Hematopoietic multipotent progenitor cell (in vitro differentiated cells): Measurements from ENCODE around the gene YLPM1. TPM values are rescaled to one million over a fixed set of nuclear protein-coding genes. Genes with fewer than 3 reads are reported as not detected.
"Not testable (repeated sequence)": the region's sequence is repeated elsewhere in the genome, so short reads cannot be mapped to it uniquely, and the experiment has no call there.

Experiments used
- DNase-seq, 3 donors: peaks; one replicate each; pipeline ENCODE4 v3.0.0-alpha.2; 2011 to 2015; ENCODE audit warnings: low read depth in 2 of 3, low spot score in 2 of 3
- total RNA-seq: library from RNA; depleted of rRNA; stranded (reverse); fragments of >200 nt; gene quantifications from one replicate; pipeline ENCODE4 v1.2.3, GENCODE V29; 2012

The YLPM1 gene, protein sequence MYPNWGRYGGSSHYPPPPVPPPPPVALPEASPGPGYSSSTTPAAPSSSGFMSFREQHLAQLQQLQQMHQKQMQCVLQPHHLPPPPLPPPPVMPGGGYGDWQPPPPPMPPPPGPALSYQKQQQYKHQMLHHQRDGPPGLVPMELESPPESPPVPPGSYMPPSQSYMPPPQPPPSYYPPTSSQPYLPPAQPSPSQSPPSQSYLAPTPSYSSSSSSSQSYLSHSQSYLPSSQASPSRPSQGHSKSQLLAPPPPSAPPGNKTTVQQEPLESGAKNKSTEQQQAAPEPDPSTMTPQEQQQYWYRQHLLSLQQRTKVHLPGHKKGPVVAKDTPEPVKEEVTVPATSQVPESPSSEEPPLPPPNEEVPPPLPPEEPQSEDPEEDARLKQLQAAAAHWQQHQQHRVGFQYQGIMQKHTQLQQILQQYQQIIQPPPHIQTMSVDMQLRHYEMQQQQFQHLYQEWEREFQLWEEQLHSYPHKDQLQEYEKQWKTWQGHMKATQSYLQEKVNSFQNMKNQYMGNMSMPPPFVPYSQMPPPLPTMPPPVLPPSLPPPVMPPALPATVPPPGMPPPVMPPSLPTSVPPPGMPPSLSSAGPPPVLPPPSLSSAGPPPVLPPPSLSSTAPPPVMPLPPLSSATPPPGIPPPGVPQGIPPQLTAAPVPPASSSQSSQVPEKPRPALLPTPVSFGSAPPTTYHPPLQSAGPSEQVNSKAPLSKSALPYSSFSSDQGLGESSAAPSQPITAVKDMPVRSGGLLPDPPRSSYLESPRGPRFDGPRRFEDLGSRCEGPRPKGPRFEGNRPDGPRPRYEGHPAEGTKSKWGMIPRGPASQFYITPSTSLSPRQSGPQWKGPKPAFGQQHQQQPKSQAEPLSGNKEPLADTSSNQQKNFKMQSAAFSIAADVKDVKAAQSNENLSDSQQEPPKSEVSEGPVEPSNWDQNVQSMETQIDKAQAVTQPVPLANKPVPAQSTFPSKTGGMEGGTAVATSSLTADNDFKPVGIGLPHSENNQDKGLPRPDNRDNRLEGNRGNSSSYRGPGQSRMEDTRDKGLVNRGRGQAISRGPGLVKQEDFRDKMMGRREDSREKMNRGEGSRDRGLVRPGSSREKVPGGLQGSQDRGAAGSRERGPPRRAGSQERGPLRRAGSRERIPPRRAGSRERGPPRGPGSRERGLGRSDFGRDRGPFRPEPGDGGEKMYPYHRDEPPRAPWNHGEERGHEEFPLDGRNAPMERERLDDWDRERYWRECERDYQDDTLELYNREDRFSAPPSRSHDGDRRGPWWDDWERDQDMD (N-terminal part only)
- total RNA-seq: 21.3 TPM

DNA sequence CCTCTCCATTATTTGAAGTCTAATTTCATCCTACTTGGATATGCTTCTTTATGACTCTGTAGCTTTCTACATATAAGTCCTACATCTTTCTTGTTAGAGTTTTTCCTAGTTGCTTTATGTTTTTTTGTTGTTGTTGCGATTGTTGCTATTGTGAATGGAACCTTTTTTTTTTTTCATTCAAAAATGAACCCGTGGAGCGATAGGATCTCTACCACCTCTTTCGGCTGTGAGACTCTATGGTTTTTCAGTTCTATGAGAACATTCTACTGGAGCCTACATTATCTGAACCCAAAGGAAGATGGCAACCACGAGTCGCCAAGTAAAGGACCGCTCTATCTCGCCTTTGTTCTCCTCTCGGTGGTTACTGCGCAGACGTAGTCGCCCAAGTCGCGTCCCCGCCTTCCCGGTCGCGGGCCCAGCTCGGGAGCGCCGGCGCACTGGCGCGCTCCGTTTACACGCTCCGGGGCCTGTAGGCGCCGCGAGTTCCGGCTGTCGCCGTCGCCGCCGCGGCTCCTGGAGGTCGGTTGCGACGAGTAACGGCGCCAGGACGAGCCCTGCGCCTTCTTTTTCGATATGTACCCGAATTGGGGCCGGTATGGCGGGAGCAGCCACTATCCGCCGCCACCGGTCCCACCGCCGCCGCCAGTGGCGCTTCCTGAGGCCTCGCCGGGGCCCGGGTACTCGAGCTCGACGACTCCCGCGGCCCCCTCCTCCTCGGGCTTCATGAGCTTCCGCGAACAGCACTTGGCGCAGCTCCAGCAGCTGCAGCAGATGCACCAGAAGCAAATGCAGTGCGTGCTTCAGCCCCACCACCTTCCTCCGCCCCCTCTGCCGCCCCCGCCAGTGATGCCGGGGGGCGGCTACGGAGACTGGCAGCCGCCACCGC lies at the start of gene YLPM1:
Gene YLPM1 (plus strand): TSS at position 400 of the 886 bp plus-strand sequence. CDS start 174 bp downstream, at position 574.
- DNase-seq: peak; percentile 88 to 97 (median 97)

DNA sequence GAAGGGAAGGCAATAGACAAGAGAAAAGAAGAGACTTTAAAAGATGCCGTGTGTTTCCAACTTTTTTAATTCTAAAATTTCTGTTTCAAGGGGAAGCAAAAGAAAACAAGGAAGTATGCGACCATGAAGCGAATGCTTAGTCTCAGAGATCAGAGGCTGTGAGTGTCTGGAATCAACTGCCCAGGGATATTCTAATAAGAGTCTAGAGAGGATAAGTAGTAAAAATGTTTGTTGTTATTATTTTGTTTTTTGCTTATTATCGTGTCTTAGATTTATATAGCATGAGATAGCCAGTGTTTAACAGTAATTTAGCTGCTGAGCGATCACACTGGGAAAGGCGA lies 49.8 kb upstream of the YLPM1 start:
- no peak for DNase-seq

DNA sequence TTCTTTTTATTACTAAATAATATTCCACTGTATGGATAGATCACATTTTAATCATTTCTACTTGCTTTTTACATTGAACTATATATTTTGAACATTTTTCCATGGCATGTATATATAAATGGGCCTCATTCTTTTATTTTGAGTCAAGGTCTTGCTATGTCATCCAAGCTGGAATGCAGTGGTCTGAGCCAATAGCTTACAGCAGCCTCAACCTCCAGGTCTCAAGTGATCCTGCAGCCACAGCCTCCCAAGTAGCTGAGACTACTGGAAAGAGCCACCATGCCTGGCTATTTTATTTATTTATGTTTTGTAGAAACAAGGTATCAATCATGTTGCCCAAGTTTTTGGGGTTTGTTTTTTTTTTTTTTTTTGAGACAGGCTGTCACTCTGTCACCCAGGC lies 42.6 kb upstream of the YLPM1 start:
- DNase-seq: no peak

DNA sequence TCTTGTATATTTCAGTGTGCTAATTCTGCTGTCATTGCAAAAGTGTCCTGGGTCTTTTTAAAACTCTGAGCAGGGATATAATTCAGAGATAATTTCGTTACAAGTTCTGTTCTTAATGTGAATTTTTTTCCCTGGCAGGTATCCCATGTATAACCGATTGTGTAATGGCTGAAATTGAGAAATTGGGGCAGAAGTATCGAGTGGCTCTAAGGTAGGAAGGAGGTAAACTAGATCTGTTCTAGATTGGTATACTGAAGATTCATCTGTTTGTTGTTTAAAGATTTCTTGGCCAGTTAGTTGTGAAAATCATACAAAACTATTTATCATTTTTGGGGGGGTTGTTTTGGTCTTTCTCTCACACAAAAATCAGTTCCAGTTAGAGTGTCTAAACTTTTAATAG lies 40.0 kb upstream of the YLPM1 start:
- DNase-seq: no peak

DNA sequence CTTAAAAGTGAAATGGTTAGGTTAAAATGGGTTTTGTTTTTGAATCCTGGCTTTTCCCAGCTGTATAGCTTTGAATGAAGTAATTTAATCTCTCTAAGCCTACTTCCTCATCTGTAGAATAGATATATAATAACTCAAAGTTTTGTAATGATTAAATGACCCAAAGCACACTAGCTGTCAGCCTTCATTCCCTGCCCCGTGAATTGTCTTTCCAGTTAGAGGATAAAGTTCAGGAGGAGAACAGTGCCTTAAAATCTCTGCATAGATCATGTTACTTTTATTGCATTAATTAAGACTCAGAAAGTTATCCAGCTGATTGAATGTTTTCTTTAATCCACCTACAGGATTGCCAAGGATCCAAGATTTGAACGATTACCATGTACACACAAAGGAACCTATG lies 30.7 kb upstream of the YLPM1 start:
- no peak for DNase-seq

DNA sequence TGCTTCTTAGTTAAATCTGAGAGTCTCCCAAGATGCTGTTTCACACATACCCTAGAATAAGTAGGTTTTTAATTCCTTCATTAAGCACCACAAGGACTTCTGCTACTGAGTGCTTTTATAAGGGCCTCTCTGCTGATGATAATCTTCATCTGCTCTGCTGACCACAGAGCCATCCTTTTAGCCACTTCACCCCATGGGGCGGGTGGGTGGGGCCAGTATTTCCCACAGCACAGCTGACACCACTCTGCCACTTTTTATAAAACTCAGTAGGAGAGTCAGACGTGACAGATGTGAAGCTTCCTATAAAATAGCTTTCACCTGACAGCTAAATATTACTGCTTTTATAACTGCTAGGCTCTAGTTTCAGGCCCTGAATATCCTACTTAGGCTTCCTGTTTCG lies 29.9 kb upstream of the YLPM1 start:
- no peak for DNase-seq

DNA sequence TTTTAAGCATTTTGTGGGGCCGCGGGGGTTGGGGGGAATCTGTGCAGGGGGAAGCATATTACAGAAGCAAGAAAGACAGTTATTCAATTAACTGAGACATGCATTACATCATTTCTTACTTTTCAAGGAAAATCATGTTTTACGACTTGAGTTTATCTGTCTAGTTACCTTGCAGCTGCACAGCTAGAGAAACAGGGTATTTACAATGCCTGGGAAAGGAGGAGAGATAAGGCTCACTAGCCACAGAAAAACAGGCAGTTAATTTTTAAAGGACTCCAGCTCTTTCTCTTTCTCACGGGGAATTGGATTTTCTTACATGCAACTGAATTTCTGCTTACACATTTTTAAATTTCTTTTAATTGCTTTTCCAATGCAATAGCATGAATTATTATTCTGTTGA lies 28.0 kb upstream of the YLPM1 start:
- DNase-seq: no peak

DNA sequence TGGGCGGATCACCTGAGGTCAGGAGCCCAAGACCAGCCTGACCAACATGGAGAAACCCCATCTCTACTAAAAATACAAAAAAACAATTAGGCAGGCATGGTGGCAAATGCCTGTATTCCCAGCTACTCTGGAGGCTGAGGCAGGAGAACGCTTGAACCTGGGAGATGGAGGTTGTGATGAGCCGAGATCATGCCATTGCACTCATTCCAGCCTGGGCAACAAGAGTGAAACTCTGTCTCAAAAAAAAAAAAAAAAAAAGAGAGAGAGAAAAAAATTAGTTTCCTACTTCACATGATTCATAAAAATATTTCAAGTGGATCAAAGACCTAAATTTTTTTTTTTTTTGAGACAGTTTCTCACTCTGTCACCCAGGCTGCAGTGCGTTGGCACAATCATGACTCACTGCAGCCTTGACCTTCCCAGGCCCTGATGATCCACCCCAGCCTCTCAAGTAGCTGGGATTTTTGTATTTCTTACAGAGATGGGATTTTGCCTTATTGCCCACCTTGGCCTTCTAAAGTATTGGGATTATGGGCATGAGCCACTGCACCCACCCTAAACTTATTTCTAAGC lies 25.3 kb upstream of the YLPM1 start:
- DNase-seq: no peak

DNA sequence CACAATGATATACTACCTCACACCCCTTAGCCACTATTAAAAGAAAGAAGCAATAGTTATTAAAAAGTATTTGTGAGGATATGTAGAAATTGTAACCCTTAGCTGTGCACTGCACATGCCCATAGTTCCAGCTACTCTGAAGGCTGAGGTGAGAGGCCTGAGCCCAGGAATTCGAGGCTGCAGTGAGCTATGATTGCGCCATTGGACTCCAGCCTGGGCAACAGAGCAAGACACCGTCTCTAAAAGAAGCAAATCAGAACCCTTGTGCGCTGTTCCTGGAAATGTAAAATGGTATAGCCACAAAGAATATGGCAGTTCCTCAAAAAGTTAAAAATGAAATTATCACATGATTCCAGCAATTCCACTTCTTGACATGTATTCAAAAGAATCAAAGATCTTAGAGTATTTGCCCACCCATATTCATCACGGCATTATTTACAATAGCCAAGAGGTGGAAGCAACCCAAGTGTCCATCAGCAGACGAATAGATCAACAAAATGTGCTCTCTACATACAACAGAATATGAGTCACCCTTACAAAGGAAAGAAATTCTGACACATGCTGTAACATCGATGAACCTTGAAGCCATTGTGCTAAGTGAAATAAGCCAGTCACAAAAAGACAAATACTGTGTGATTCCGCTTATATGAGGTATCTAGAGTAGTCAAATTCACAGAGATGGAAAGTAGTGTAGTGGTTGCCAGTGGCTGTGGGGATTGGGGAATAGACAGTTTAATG lies 23.7 kb upstream of the YLPM1 start:
- DNase-seq: no peak

DNA sequence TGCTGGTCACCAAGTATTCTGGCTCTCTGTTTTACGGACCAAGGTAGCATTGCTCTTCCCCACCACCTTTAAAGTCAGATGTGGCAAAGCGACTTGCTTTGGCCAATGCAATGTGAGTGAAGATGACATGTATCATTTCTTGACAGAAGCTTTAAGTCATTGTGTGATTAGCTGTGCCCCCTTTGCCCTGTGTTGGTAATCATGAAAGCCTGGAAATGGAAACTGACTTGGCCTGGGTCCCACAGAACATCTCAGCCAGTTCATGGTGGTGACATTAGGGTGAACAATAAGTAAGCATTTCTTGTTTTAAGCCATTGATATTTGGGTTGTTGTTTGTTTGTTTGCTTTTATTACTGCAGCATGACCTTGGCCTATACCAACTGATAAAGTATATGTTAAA lies 15.9 kb upstream of the YLPM1 start:
- DNase-seq: no peak

DNA sequence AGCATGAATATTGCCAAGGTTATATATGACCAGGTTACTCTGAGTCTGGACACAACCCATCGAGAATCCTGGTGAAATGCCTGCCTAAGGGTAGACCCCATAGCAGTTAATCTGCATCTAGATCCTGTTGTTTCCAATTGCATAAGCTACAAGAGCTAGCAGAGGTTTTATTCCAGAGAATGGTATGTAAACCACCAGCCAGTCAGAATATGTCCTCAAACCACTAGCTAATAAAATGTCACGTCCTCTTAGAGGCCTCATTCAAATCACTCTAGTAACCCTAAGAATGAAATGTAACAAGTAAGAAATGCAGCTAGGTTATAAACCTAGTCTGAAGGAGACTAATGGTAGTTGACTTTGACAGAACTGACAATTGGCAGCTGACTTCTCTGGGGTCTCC lies 9.0 kb upstream of the YLPM1 start:
- DNase-seq: no peak

DNA sequence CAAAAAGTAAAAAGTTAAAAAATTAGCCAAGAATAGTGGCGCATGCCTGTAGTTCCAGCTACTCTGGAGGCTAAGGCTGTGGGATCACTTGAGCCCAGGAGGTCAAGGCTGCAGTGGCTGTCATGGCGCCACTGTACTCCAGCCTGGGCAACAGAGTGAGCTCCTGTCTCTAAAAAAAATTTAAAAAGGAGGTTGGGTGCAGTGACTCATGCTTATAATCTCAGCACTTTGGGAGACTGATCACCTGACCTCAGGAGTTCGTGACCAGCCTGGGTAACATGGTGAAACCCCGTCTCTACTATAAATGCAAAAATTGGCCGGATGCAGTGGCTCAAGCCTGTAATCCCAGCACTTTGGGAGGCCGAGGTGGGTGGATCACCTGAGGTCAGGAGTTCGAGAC lies 8.2 kb upstream of the YLPM1 start:
- DNase-seq: no peak

DNA sequence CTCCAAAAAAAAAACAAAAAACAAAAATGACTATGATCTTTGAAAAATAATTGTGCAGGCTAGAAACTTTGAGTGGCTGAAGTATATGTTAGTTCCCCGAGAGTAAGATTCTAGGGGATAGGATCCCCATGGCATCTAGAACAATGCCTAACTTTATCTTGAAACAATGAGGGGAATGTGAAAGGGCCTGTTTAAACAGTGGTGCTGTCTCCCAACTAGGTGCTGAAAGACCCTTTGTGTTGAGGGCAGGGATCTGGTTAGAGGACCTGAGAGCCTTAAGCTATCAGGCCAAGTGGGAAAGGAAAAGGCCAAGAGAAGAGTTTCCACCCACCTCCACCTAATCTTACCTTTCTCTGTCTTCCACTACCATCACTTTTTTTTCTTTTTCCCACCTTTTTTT lies 6.8 kb upstream of the YLPM1 start:
- no peak for DNase-seq

DNA sequence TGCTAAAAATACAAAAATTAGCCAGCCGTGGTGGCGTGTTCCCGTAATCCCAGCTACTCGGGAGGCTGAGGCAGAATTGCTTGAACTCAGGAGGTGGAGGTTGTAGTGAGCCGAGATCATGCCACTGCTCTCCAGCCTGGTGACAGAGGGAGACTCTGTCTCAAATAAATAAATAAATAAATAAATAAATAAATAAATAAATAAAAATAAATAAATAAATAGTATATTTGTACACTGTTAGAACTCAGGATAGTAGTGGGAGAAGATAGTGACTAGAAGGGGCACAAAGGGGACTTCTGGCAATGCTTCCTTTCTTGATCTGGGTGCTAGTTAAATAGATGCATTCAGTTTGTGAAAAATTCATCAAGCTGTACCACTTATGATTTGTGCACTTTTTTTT lies 4.6 kb upstream of the YLPM1 start:
- not testable (repeated sequence) for DNase-seq

DNA sequence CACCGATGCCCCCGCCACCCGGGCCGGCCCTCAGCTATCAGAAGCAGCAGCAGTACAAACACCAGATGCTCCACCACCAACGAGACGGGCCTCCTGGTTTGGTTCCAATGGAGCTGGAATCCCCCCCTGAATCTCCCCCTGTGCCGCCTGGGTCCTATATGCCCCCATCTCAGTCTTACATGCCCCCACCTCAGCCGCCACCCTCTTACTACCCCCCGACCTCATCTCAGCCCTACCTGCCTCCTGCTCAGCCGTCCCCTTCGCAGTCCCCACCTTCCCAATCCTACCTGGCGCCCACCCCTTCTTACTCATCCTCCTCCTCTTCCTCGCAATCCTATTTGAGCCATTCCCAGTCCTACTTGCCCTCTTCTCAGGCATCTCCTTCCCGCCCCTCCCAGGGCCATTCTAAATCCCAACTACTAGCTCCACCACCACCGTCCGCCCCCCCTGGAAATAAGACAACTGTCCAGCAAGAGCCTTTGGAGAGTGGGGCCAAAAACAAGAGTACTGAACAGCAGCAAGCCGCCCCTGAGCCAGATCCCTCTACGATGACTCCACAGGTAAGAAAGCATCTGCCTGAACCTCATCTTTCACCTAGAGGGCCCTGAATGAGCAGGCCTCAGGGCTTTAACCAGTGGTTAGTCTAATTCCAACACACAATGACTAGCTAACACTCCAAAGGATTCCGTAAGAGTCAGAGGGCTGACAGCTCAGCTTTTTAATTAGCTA lies 851 bp downstream of the YLPM1 start:
- no peak for DNase-seq

DNA sequence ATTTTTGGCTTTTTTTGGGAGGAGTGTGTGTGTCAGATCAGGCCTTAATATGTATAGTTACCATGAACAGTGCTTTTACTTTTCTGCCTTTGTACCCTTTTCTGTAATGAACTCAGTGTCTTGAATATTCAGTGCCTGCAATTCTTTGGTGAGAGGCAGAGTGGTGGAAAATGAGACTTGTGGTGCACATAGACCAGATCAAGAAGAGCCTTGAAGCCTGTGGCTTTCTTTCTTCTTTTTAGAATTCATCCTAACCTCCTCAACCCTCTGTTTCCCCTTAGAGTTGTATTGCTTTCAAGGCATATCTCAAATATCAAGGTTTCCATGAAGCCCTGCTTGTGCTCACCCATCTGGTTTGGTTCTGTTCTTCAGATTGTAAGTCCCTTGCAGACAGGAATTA lies 2.6 kb downstream of the YLPM1 start:
- DNase-seq: no peak

DNA sequence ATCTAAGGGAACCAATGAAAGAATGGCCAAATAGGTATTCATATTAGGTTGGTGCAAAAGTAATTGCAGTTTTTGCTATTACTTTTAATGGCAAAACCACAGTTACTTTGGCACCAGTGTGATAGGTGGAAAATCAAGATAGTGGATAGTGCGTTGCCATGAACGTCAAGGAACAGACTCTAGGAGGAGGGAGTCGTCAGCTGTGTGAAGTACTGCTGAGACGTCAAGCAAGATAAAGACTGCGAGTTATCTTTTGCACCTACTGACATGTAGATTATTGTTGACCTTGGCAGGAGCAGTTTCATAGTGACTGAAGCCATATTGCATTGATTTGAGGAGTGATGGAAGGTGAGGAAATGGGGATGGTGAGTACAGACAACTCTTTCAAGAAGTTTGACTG lies 8.3 kb downstream of the YLPM1 start:
- no peak for DNase-seq

DNA sequence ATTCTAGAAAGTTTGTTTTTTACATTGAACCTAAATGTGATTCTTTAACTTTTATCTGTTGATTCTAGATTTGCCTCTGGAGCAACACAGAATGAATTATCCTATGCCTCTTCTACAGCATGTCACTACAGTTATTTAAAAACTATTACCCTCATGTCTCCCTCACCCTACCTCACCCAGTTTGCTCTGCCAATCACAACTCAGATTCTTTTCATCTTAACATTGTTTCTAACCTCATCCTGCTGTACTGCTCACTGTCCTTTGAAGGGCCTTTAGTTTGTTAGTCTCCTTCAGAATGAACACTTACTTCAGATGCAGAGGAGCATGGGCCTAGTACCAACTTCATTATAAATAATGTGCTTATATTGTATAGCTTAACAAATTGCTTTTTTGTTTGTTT lies 21.5 kb downstream of the YLPM1 start:
- no peak for DNase-seq
